A673 (cell line): ENCODE results near the gene SLC39A3.

ENCODE experiments used
- CTCF ChIP-seq: fragments of 300-800, 200-600 bp; sonication (generic); conservative IDR thresholded peaks from 2 replicates; pipeline ENCODE4 v1.5.1; 2017; ENCODE audit warnings: low read depth, mild to moderate bottlenecking, antibody characterized with exemption, low read length, moderate library complexity, mixed read lengths
- EZH2 ChIP-seq: fragments of 200-600 bp; sonication (generic); IDR thresholded peaks from 2 replicates; pipeline ENCODE4 v1.6.1; 2017; ENCODE audit warnings: borderline replicate concordance, low read depth, mild to moderate bottlenecking, mixed read lengths, antibody characterized with exemption, low read length; ENCODE audit not compliant: poor library complexity, severe bottlenecking

GRCh38 chr19:2714531-2715269 is 25.1 kb downstream of the SLC39A3 start:
- TF ChIP-seq CTCF (no peak), EZH2 (no peak)
